SK-N-SH (cell line): ENCODE data around the gene ALDH7A1. TPM values are rescaled to one million over a fixed set of nuclear protein-coding genes. Genes with fewer than 3 reads are reported as not detected.

Experiments used
- CTCF ChIA-PET: fragments of 300-600, 350-600 bp; formaldehyde crosslinking; extraction: SDS; loops from one replicate; lab custom pipeline; 2021; lab: Yijun Ruan, JAX
- POLR2A ChIA-PET: fragments of 350-600 bp; sonication (Branson Sonifier 250); formaldehyde crosslinking; extraction: SDS; loops from one replicate; lab custom pipeline; 2020; ENCODE audit warnings: antibody characterized with exemption, inconsistent platforms; lab: Yijun Ruan, JAX
- DNase-seq: peaks from one replicate; pipeline ENCODE4 v3.0.0; 2012
- H2AFZ ChIP-seq: fragments of 200-600 bp; sonication (generic); 2 replicates; pipeline ENCODE4 v1.8.1; 2016; ENCODE audit warnings: antibody characterized with exemption, mild to moderate bottlenecking, low read depth
- H3F3A ChIP-seq: fragments of 200-600 bp; sonication (generic); replicated peaks from 2 replicates; pipeline ENCODE3; 2016; ENCODE audit warnings: antibody characterized with exemption, mild to moderate bottlenecking; ENCODE audit not compliant: insufficient read depth
- H3K27ac ChIP-seq, 2 experiments: fragments of 200-500 bp in 1 of 2; fragments of 200-600 bp in 1 of 2; sonication (Bioruptor generic) in 1 of 2; sonication (generic), shearing (Covaris generic) in 1 of 2; 2 replicates each; pipeline versions ENCODE4 v1.5.1 to v1.6.1; 2014 to 2016; ENCODE audit warnings: low read depth in 2 of 2, inconsistent platforms in 1 of 2, low read length in 1 of 2, mild to moderate bottlenecking in 1 of 2, mixed read lengths in 1 of 2
- H3K27me3 ChIP-seq: fragments of 200-600 bp; sonication (generic), shearing (Covaris generic); 2 replicates; pipeline ENCODE4 v1.6.1; 2016; ENCODE audit warnings: mixed run types; ENCODE audit not compliant: insufficient read depth
- H3K36me3 ChIP-seq, 2 experiments: fragments of 200-500 bp in 1 of 2; fragments of 200-600 bp in 1 of 2; sonication (Bioruptor generic) in 1 of 2; sonication (generic) in 1 of 2; replicated peaks in 1 of 2; 2 replicates each; pipeline versions ENCODE3 to v1.5.1; 2014 to 2016; ENCODE audit warnings: low read length in 1 of 2, mild to moderate bottlenecking in 1 of 2; ENCODE audit not compliant: insufficient read depth in 2 of 2, control insufficient read depth in 1 of 2
- H3K4me1 ChIP-seq, 2 experiments: fragments of 200-500 bp in 1 of 2; fragments of 200-600 bp in 1 of 2; sonication (Bioruptor generic) in 1 of 2; sonication (generic), shearing (Covaris generic) in 1 of 2; 2 replicates each; pipeline versions ENCODE4 v1.5.1 to v1.6.1; 2014 to 2016; ENCODE audit warnings: low read depth in 1 of 2, low read length in 1 of 2, mixed run types in 1 of 2; ENCODE audit not compliant: insufficient read depth in 2 of 2, control insufficient read depth in 1 of 2
- H3K4me2 ChIP-seq: fragments of 200-600 bp; sonication (generic), shearing (Covaris generic); 2 replicates; pipeline ENCODE4 v1.6.1; 2017; ENCODE audit warnings: mixed run types
- H3K4me3 ChIP-seq, 2 experiments: fragments of 200-500 bp in 1 of 2; fragments of 200-600 bp in 1 of 2; sonication (Bioruptor generic) in 1 of 2; sonication (generic), shearing (Covaris generic) in 1 of 2; 2 replicates each; pipeline versions ENCODE4 v1.5.1 to v1.8.1; 2014 to 2016; ENCODE audit warnings: low read depth in 2 of 2, inconsistent platforms in 1 of 2, low read length in 1 of 2, mild to moderate bottlenecking in 1 of 2, mixed read lengths in 1 of 2, moderate library complexity in 1 of 2
- H3K79me2 ChIP-seq: fragments of 200-600 bp; sonication (generic); 2 replicates; pipeline ENCODE4 v1.8.1; 2017; ENCODE audit warnings: mild to moderate bottlenecking; ENCODE audit not compliant: insufficient read depth
- H3K9ac ChIP-seq: fragments of 200-600 bp; sonication (generic); 2 replicates; pipeline ENCODE4 v1.6.1; 2017; ENCODE audit warnings: mixed run types
- H3K9me2 ChIP-seq: fragments of 200-600 bp; sonication (generic); 2 replicates; pipeline ENCODE4 v1.6.1; 2017; ENCODE audit warnings: mixed run types
- H3K9me3 ChIP-seq: fragments of 200-600 bp; sonication (generic); 2 replicates; pipeline ENCODE4 v1.6.1; 2017; ENCODE audit warnings: mixed run types, mild to moderate bottlenecking, moderate library complexity
- H4K20me1 ChIP-seq: fragments of 200-600 bp; sonication (generic); 2 replicates; pipeline ENCODE4 v1.6.1; 2017; ENCODE audit warnings: mild to moderate bottlenecking, mixed run types; ENCODE audit not compliant: insufficient read depth
- CHD2 ChIP-seq: fragments of 150-350 bp; IDR thresholded peaks from 2 replicates; pipeline ENCODE4 v1.6.1; 2018; ENCODE audit warnings: low read length; ENCODE audit not compliant: partially characterized antibody
- CTCF ChIP-seq: fragments of 200-600 bp; sonication (generic); IDR thresholded peaks from 2 replicates; pipeline ENCODE4 v1.6.1; 2017; ENCODE audit warnings: antibody characterized with exemption, mild to moderate bottlenecking, moderate library complexity
- EP300 ChIP-seq, 2 experiments: IDR thresholded peaks; 2 replicates each; pipeline versions ENCODE4 v1.4.0 to v1.6.1; 2012; ENCODE audit warnings: borderline replicate concordance in 1 of 2, low read depth in 1 of 2, low read length in 1 of 2
- EZH2phosphoT487 ChIP-seq: fragments of 200-600 bp; sonication (generic); IDR thresholded peaks from 2 replicates; pipeline ENCODE4 v1.6.1; 2017; ENCODE audit warnings: low read depth, mixed run types, mild to moderate bottlenecking, antibody characterized with exemption, moderate library complexity, borderline replicate concordance
- FOXJ3 ChIP-seq: sonication (generic); formaldehyde crosslinking; IDR thresholded peaks from 2 replicates; pipeline ENCODE4 v1.5.1; 2020; ENCODE audit warnings: mild to moderate bottlenecking, missing genetic modification reagents
- FOXM1 ChIP-seq: IDR thresholded peaks from 2 replicates; pipeline ENCODE4 v1.4.0; 2012; ENCODE audit warnings: low read depth, mild to moderate bottlenecking
- GATA2 ChIP-seq: sonication (generic); formaldehyde crosslinking; IDR thresholded peaks from 2 replicates; pipeline ENCODE4 v1.5.0; 2020; ENCODE audit warnings: mild to moderate bottlenecking, missing genetic modification reagents
- IRF3 ChIP-seq: fragments of 150-350 bp; IDR thresholded peaks from 2 replicates; pipeline ENCODE4 v1.6.1; 2016; ENCODE audit warnings: mild to moderate bottlenecking, low read depth, low read length
- JUND ChIP-seq: IDR thresholded peaks from 2 replicates; pipeline ENCODE4 v1.4.0; 2012
- MXI1 ChIP-seq: IDR thresholded peaks from 2 replicates; pipeline ENCODE4 v1.6.1; 2012; ENCODE audit warnings: mild to moderate bottlenecking, low read depth, low read length, improper control_type of control experiment
- PBX3 ChIP-seq: IDR thresholded peaks from 2 replicates; pipeline ENCODE4; 2012
- POLR2AphosphoS5 ChIP-seq: IDR thresholded peaks from 2 replicates; pipeline ENCODE4 v1.6.1; 2012; ENCODE audit warnings: low read depth, low read length
- RCOR1 ChIP-seq: fragments of 150-350 bp; IDR thresholded peaks from 2 replicates; pipeline ENCODE4 v1.6.1; 2017; ENCODE audit warnings: antibody characterized with exemption, low read length
- RFX5 ChIP-seq: IDR thresholded peaks from 2 replicates; pipeline ENCODE4 v1.6.1; 2012; ENCODE audit warnings: mild to moderate bottlenecking, improper control_type of control experiment, low read length
- RXRA ChIP-seq: IDR thresholded peaks from 2 replicates; pipeline ENCODE4 v1.4.0; 2012; ENCODE audit warnings: low read depth, mild to moderate bottlenecking, borderline replicate concordance
- SIN3A ChIP-seq: IDR thresholded peaks from 2 replicates; pipeline ENCODE4 v1.6.1; 2012; ENCODE audit warnings: low read depth, mild to moderate bottlenecking, low read length, moderate library complexity, borderline replicate concordance
- SMC3 ChIP-seq: IDR thresholded peaks from 2 replicates; pipeline ENCODE4 v1.6.1; 2012; ENCODE audit warnings: low read depth, low read length, improper control_type of control experiment
- TAF1 ChIP-seq: IDR thresholded peaks from 2 replicates; pipeline ENCODE4 v1.6.1; 2012; ENCODE audit warnings: low read depth, mild to moderate bottlenecking, low read length, moderate library complexity, borderline replicate concordance
- TCF12 ChIP-seq: IDR thresholded peaks from 2 replicates; pipeline ENCODE4 v1.4.0; 2012
- YY1 ChIP-seq: IDR thresholded peaks from 2 replicates; pipeline ENCODE4 v1.4.0; 2012; ENCODE audit warnings: low read depth, mild to moderate bottlenecking
- ZBTB33 ChIP-seq: IDR thresholded peaks from 2 replicates; pipeline ENCODE4 v1.4.0; 2012; ENCODE audit warnings: low read depth, borderline replicate concordance
- WGBS: methylation state at CpG from one replicate; pipeline ENCODE4 v1.1.6; 2017; ENCODE audit warnings: low lambda C conversion rate; 5-methylcytosine and 5-hydroxymethylcytosine counted together
- polyA plus RNA-seq, 3 experiments: library from polyadenylated mRNA; depleted of rRNA; stranded (reverse); fragments of >200 nt; gene quantifications; 2 replicates each; pipeline ENCODE4 v1.2.3, GENCODE V29; 2012

ALDH7A1 gene
- polyA plus RNA-seq, 1 of the 3 experiments (the other 2 are of a cell fraction): 44.5 TPM

GRCh38 chr5:126615286-126615685 lies 20.3 kb upstream of the ALDH7A1 start:
- H3K4me2 ChIP-seq: no peak overlapping the region
- WGBS: 80% methylated on average over 4 of the region's 4 CpGs
- no peaks in the 10 kb centered on the region for H3K4me1 ChIP-seq
- H3F3A ChIP-seq: peaks cover 5% of the 10 kb centered on the region
- TF ChIP-seq RFX5: no peak
- no peak for TF ChIP-seq RXRA
- TF ChIP-seq MXI1: no peak
- TF ChIP-seq EP300 (IDR thresholded peaks at IDR 0.05; ENCODE audit: borderline replicate concordance in 1 of 2, low read depth in 1 of 2, low read length in 1 of 2): no peak
- no peak for TF ChIP-seq TCF12
- no peak for TF ChIP-seq GATA2 (CRISPR knock-in tag)
- no peak for TF ChIP-seq FOXM1
- no peak for TF ChIP-seq JUND
- no peak for TF ChIP-seq EZH2phosphoT487
- TF ChIP-seq TAF1: no peak
- TF ChIP-seq, all 33 proteins: peak for 0
- H3K27me3 ChIP-seq: no peaks in the 10 kb centered on the region
- peaks cover 93% of the 10 kb centered on the region for H3K79me2 ChIP-seq
- H2AFZ ChIP-seq: no peak overlapping the region
- peaks cover 6% of the 10 kb centered on the region; the same call in 1 of the 2 replicates for H4K20me1 ChIP-seq
- DNase-seq: no peak
- ChIA-PET CTCF (no interaction called here), POLR2A (no interaction called here)
- no peak overlapping the region for H3K4me3 ChIP-seq
- H3K9me2 ChIP-seq: no peaks in the 10 kb centered on the region
- H3K9ac ChIP-seq: no peak overlapping the region
- no peaks in the 10 kb centered on the region for H3K9me3 ChIP-seq
- no peak overlapping the region for H3K27ac ChIP-seq
- peaks cover 13 to 43% of the 10 kb centered on the region in 2 experiments for H3K36me3 ChIP-seq

- 94% methylated on average over 7 of the region's 7 CpGs for WGBS
- no peak overlapping the region for H3K9ac ChIP-seq
- H3K9me3 ChIP-seq: no peaks in the 10 kb centered on the region
- H3K27ac ChIP-seq: no peak overlapping the region
- H3K36me3 ChIP-seq: peaks cover 13 to 47% of the 10 kb centered on the region in 2 experiments
- no peak overlapping the region for H3K4me3 ChIP-seq
- peaks cover 98% of the 10 kb centered on the region for H3K79me2 ChIP-seq
- POLR2A ChIA-PET: no interaction called here
- H3K27me3 ChIP-seq: no peaks in the 10 kb centered on the region
- no peak overlapping the region for H2AFZ ChIP-seq
- H3K9me2 ChIP-seq: no peaks in the 10 kb centered on the region
- CTCF ChIA-PET: no interaction called here
- H3F3A ChIP-seq: no peaks in the 10 kb centered on the region
- H4K20me1 ChIP-seq: peaks cover 6% of the 10 kb centered on the region; the same call in 1 of the 2 replicates
- no peaks in the 10 kb centered on the region for H3K4me1 ChIP-seq
- DNase-seq: no peak
- H3K4me2 ChIP-seq: no peak overlapping the region
- TF ChIP-seq RCOR1 (no peak), YY1 (no peak), TCF12 (no peak), TAF1 (no peak), RXRA (no peak), FOXM1 (no peak), CHD2 (no peak), ZBTB33 (no peak), SIN3A (no peak), SMC3 (no peak), JUND (no peak), CTCF (no peak), POLR2AphosphoS5 (no peak), IRF3 (no peak), PBX3 (no peak), EP300 (IDR thresholded peaks at IDR 0.05; ENCODE audit: borderline replicate concordance in 1 of 2, low read depth in 1 of 2, low read length in 1 of 2) (no peak), FOXJ3 (CRISPR knock-in tag) (no peak)
Observed at GRCh38 chr5:126613941-126614592, 19.0 kb upstream of the ALDH7A1 start.
